Astrocyte (in vitro differentiated cells and primary cell): ENCODE measurements around the gene RABGGTB. TPM values are rescaled to one million over a fixed set of nuclear protein-coding genes. Genes with fewer than 3 reads are reported as not detected.
"Not testable (repeated sequence)": the region's sequence is repeated elsewhere in the genome, so short reads cannot be mapped to it uniquely, and the experiment has no call there.

ENCODE experiments used
- DNase-seq: peaks from one replicate; pipeline ENCODE4 v3.0.0-alpha.2; 2010; ENCODE audit warnings: low read depth
- FAIRE-seq: peaks from 2 replicates; lab custom pipeline; 2011; peaks lifted over from hg19 to GRCh38; lab: Jason Lieb, UNC
- H2AFZ ChIP-seq: 2 replicates; pipeline ENCODE4 v1.6.0; 2012; ENCODE audit warnings: low read depth, low read length, inconsistent platforms
- H3K27ac ChIP-seq: 2 replicates; pipeline ENCODE4 v1.5.1; 2011; ENCODE audit warnings: low read depth, low read length, inconsistent platforms
- H3K27me3 ChIP-seq: 2 replicates; pipeline ENCODE4 v1.6.0; 2011; ENCODE audit warnings: low read length, inconsistent platforms; ENCODE audit not compliant: insufficient read depth
- H3K36me3 ChIP-seq: 2 replicates; pipeline ENCODE4 v1.5.1; 2011; ENCODE audit warnings: low read length, inconsistent platforms; ENCODE audit not compliant: insufficient read depth
- H3K4me1 ChIP-seq: 2 replicates; pipeline ENCODE4 v1.5.1; 2011; ENCODE audit warnings: low read length, inconsistent platforms; ENCODE audit not compliant: insufficient read depth
- H3K4me2 ChIP-seq: 2 replicates; pipeline ENCODE4 v1.6.0; 2012; ENCODE audit warnings: low read length, inconsistent platforms
- H3K4me3 ChIP-seq: 2 replicates; pipeline ENCODE4 v1.5.1; 2011; ENCODE audit warnings: low read depth, mild to moderate bottlenecking, low read length, inconsistent platforms; ENCODE audit not compliant: insufficient read depth
- H3K79me2 ChIP-seq: 2 replicates; pipeline ENCODE4 v1.6.0; 2012; ENCODE audit warnings: mild to moderate bottlenecking, low read length, inconsistent platforms; ENCODE audit not compliant: insufficient read depth
- H3K9ac ChIP-seq: 2 replicates; pipeline ENCODE4 v1.6.0; 2012; ENCODE audit warnings: mild to moderate bottlenecking, low read length, inconsistent platforms
- H3K9me3 ChIP-seq: 2 replicates; pipeline ENCODE4 v1.5.1; 2012; ENCODE audit warnings: low read depth, mild to moderate bottlenecking, low read length, inconsistent platforms; ENCODE audit not compliant: insufficient read depth
- H4K20me1 ChIP-seq: 2 replicates; pipeline ENCODE4 v1.6.0; 2012; ENCODE audit warnings: low read length, inconsistent platforms; ENCODE audit not compliant: insufficient read depth
- H3K27ac Mint-ChIP-seq: one replicate; pipeline ENCODE4 v1.8.0; 2021; ENCODE audit warnings: mild to moderate bottlenecking, mixed read lengths; ENCODE audit not compliant: unreplicated experiment
- H3K27me3 Mint-ChIP-seq: one replicate; pipeline ENCODE4 v1.8.0; 2021; ENCODE audit warnings: low read depth, mixed read lengths; ENCODE audit not compliant: unreplicated experiment
- H3K36me3 Mint-ChIP-seq: one replicate; pipeline ENCODE4 v1.8.0; 2021; ENCODE audit warnings: low read depth, mixed read lengths; ENCODE audit not compliant: unreplicated experiment
- H3K4me1 Mint-ChIP-seq: one replicate; pipeline ENCODE4 v1.8.0; 2021; ENCODE audit warnings: low read depth, mixed read lengths; ENCODE audit not compliant: unreplicated experiment
- H3K4me3 Mint-ChIP-seq: one replicate; pipeline ENCODE4 v1.8.0; 2021; ENCODE audit warnings: mild to moderate bottlenecking, moderate library complexity, mixed read lengths; ENCODE audit not compliant: unreplicated experiment
- H3K9me3 Mint-ChIP-seq: one replicate; pipeline ENCODE4 v1.8.0; 2021; ENCODE audit warnings: mild to moderate bottlenecking, mixed read lengths; ENCODE audit not compliant: unreplicated experiment
- CTCF ChIP-seq: IDR thresholded peaks from 2 replicates; pipeline ENCODE4 v1.5.1; 2011; ENCODE audit warnings: low read depth, mild to moderate bottlenecking, inconsistent platforms, low read length, moderate library complexity; ENCODE audit not compliant: insufficient read depth
- EZH2 ChIP-seq: IDR thresholded peaks from 2 replicates; pipeline ENCODE4 v1.6.1; 2012; ENCODE audit warnings: mild to moderate bottlenecking, low read length, inconsistent platforms; ENCODE audit not compliant: insufficient read depth
- total RNA-seq: library from RNA; stranded (reverse); gene quantifications from 2 replicates; pipeline ENCODE4 v1.2.1, GENCODE V29; 2021

RABGGTB gene
- total RNA-seq, 1 donor from 2014 or later: 108 TPM

- DNase-seq: no peak
- TF ChIP-seq EZH2: no peak
- no peak for TF ChIP-seq CTCF
- H3K27ac Mint-ChIP-seq: no peak overlapping the region
- H3K9me3 Mint-ChIP-seq: no peaks in the 10 kb centered on the region
- H3K27me3 ChIP-seq: no peaks in the 10 kb centered on the region
- H3K36me3 ChIP-seq: peaks cover 13% of the 10 kb centered on the region
- no peaks in the 10 kb centered on the region for H3K79me2 ChIP-seq
- H3K4me1 Mint-ChIP-seq: no peaks in the 10 kb centered on the region
- H3K4me1 ChIP-seq: no peaks in the 10 kb centered on the region
- no peak overlapping the region for H3K27ac ChIP-seq
- FAIRE-seq: no peak
- H3K4me2 ChIP-seq: no peak overlapping the region
- H3K4me3 ChIP-seq: no peak overlapping the region
- no peak overlapping the region for H3K4me3 Mint-ChIP-seq
- H3K36me3 Mint-ChIP-seq: peaks cover 7% of the 10 kb centered on the region
- no peak overlapping the region for H3K9ac ChIP-seq
- no peak overlapping the region for H2AFZ ChIP-seq
- H4K20me1 ChIP-seq: no peaks in the 10 kb centered on the region
- H3K9me3 ChIP-seq: no peaks in the 10 kb centered on the region
- H3K27me3 Mint-ChIP-seq: no peaks in the 10 kb centered on the region
Observed at GRCh38 chr1:75745276-75745675, 40.8 kb upstream of the RABGGTB start.

- not testable (repeated sequence) for DNase-seq, H4K20me1 ChIP-seq, H3K4me2 ChIP-seq, FAIRE-seq, H3K4me3 Mint-ChIP-seq, H3K27me3 ChIP-seq, H3K9me3 ChIP-seq, H3K79me2 ChIP-seq, H3K4me1 Mint-ChIP-seq, H3K4me1 ChIP-seq, H3K27me3 Mint-ChIP-seq, H3K4me3 ChIP-seq, H3K27ac Mint-ChIP-seq, H3K9ac ChIP-seq, H3K27ac ChIP-seq, H2AFZ ChIP-seq
- peaks cover 27% of the 10 kb centered on the region for H3K9me3 Mint-ChIP-seq
- H3K36me3 ChIP-seq: peaks cover 13% of the 10 kb centered on the region
- peaks cover 51% of the 10 kb centered on the region for H3K36me3 Mint-ChIP-seq
Observed at GRCh38 chr1:75757210-75757609, 28.8 kb upstream of the RABGGTB start.

GRCh38 chr1:75758543-75758942 is 27.5 kb upstream of the RABGGTB start:
- not testable (repeated sequence) for H3K4me1 Mint-ChIP-seq, H3K4me1 ChIP-seq, H3K9me3 ChIP-seq, FAIRE-seq, H3K9ac ChIP-seq, H3K27me3 ChIP-seq, H3K4me2 ChIP-seq, H3K27ac ChIP-seq, H2AFZ ChIP-seq, H3K4me3 ChIP-seq, H3K27ac Mint-ChIP-seq, H3K4me3 Mint-ChIP-seq, H4K20me1 ChIP-seq, DNase-seq, H3K27me3 Mint-ChIP-seq, H3K79me2 ChIP-seq
- H3K36me3 Mint-ChIP-seq: peaks cover 42% of the 10 kb centered on the region
- H3K9me3 Mint-ChIP-seq: peaks cover 27% of the 10 kb centered on the region
- H3K36me3 ChIP-seq: peaks cover 10% of the 10 kb centered on the region
